Activated CD4-positive, alpha-beta T cell treated with anti-CD3 and anti-CD28 coated beads, Interleukin-2, amount 50 U/mL, for 1 hour (primary cell): ENCODE data around the gene ARHGAP12.
"Not testable (repeated sequence)": the region's sequence is repeated elsewhere in the genome, so short reads cannot be mapped to it uniquely, and the experiment has no call there.

Source experiments
- DNase-seq: peaks from one replicate; pipeline ENCODE4 v3.0.0-alpha.2; 2020

The ARHGAP12 gene

GRCh38 chr10:31820096-31820495, 108.5 kb downstream of the ARHGAP12 start:
- DNase-seq: no peak

GRCh38 chr10:31819391-31819820, 109.2 kb downstream of the ARHGAP12 start:
- no peak for DNase-seq

DNA sequence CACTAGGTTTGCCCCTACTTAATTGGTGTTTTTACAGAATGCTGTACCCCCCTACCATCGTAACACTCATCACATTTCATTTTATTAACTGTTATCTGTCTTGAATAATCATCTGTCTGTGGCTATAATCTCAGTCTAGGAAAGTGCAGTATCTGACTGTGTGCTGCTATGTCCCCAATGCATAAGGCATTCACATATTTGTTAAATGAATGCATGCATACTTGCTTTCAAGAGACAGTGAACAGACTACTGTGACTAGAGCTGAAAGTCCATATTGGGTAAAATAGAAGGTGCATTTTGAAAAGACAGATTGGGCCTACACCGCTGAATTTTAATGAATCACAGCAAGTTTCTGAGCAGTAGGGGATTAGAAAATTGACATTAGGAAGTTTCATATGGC, 112.3 kb downstream of the ARHGAP12 start:
- no peak for DNase-seq

- DNase-seq: no peak
Observed at GRCh38 chr10:31808258-31809218, 120.1 kb downstream of the ARHGAP12 start.

GRCh38 chr10:31804352-31804810, 124.2 kb downstream of the ARHGAP12 start:
- DNase-seq: no peak

GRCh38 chr10:31803606-31804351, 124.9 kb downstream of the ARHGAP12 start:
- no peak for DNase-seq

- DNase-seq: no peak
Observed at GRCh38 chr10:31799181-31799580, 129.4 kb downstream of the ARHGAP12 start.

GRCh38 chr10:31792745-31793144, 135.9 kb downstream of the ARHGAP12 start:
- DNase-seq: no peak

- no peak for DNase-seq
Observed at GRCh38 chr10:31789555-31789954, 139.1 kb downstream of the ARHGAP12 start.

DNA sequence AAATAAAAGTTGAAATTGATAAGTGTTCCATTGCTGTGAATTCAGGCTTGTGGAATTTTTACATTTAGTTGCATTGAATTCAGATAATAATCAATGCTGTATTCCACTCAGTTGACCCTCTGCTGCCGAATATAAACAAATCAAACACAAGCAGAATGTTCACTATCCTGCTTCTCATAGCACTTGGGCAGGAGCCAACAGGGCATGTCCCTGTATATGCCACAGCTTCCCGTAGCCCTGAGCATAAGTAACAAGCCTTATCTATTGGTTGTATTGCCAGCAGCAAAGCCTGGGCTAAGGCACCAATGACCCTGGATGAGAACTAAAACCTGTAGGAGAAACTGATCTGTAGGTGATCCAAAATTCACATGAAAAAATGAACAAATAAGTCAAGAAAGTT, 145.9 kb downstream of the ARHGAP12 start:
- DNase-seq: no peak

DNA sequence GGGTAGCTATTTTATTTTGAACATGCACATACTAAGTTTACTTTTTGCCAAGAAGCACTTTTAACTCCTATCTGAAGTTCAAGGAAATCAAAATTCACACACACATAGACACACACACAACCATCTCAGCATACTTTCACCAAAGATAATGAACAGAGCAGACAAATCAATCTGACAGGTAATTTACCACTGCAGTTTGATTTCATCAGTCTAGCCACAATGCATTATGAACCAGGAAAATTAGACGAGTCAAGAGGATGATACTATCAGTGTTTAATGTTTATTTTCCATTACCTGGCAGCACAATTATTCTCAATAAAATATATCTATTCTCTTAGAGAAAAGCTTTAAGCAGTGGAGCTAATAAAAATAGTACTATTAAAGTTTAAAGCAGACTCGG, 147.9 kb downstream of the ARHGAP12 start:
- DNase-seq: no peak

GRCh38 chr10:31778627-31779026, 150.0 kb downstream of the ARHGAP12 start:
- no peak for DNase-seq

- DNase-seq: no peak
Observed at GRCh38 chr10:31776159-31776558, 152.5 kb downstream of the ARHGAP12 start.

- DNase-seq: no peak
Observed at GRCh38 chr10:31774928-31775650, 153.5 kb downstream of the ARHGAP12 start.

DNA sequence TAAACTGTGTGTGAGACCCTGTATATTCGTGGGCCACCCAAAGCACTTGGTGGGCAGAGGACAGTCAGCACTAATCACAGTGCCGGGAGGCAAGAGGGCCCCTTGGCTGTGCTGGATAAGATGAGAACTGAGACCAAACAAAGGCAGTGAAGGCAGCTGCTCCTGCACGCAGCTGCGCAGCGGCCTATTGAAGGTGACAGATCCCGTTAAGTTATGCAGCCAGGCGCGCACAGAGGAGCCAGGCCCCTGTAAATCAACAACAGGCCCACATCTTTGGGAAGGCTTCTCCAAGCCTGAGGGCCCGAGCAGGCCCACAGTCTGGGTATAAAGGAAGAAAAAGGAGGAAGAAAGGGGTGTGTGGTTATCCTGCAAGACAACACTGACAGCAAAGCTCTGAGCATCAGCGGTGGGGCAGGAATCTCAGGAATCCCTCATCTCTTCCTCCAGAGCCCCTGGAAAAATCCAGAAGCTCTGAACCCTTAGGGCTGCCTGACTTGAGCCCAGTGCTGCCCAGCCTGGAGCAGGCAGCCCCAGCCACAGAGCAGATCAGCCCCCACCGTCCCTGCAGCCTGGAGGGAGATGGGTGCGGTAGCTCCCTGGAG, 154.2 kb downstream of the ARHGAP12 start:
- DNase-seq: no peak

DNA sequence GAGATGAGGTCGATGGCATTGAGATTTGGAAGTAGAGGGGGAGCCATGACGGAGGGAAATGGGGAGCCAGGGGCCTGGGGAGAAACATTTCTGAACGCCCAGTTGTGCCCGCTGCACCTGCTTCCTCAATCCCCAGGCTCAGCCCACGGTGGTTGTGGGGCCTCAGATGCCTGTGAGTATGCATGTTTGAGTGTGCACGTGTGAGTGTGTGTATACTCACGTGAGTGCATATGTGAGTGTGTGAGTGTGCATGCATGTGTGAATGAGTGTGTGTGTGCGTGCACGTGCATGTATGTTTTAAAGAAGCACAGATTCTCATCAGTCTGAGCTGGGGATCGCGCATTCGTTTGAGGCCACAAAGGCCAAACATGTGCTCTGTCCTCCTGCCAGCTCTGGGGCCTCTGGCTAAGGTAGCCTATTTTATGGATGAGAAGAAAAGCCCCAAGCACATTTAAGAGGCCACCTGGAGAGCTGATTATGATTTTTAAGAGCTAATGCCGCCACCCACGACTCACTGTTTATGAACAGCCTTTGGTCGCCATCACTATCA, 154.8 kb downstream of the ARHGAP12 start:
- DNase-seq: no peak

- no peak for DNase-seq
Observed at GRCh38 chr10:31771331-31771831, 157.2 kb downstream of the ARHGAP12 start.

DNA sequence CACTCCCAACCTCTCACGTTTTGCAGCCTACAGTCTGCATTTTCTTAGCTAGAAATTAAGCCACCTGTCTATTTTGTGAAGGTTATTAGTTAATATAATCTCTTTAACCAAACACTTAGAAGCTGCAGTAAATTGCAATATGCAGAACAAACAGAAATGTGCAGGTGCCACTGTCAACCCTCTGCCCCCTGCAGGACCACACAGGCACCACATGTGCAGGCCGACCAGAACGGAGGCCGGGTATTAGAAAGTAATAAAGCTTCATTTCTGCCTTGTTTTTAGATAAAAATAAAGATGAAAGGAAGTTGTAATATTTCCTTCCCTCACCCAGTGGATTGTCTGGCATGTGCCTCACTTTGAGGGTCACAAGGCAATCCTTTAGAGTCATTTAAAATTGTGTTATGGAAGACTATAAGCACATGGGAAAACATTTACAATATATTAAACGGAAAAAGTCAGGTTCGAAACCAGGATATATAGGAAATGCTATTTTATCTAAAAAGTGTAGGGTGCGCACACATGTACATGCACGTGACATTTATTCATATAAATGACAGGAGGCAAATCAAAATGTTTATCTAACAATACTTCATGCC, 158.2 kb downstream of the ARHGAP12 start:
- peak; percentile 59 for DNase-seq

DNA sequence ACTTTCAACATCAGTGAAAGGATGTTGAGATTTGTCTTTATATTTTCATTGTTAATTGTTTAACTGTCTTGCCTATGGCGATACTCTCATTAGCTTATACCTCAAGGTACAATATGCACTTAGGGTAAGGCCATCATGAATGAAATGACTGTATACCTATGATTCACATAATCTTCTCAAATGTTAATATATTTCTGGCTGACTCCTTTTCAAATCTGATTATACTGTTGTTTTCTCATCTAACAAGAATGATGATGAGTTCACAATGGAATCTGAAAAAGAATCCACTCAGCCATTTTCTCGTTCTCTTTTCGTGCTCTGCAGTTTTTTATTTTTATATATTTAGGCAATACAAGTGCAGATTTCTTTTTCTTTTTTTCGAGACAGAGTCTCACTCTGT, 159.1 kb downstream of the ARHGAP12 start:
- DNase-seq: no peak

DNA sequence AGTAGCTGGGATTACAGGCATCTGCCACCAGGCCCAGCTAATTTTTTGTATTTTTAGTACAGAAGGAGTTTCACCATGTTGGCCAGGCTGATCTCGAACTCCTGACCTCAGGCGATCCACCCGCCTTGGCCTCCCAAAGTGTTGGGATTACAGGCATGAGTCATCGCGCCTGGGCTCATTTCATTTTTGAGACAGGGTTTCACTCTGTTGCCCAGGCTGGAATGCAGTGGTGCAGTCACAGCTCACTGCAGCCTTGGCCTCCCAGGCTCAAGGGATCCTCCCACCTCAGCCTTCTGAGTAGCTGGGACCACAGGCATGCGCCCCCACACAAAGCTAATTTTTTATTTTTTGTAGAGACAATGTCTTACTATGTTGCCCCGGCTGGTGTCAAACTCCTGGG, 159.7 kb downstream of the ARHGAP12 start:
- not testable (repeated sequence) for DNase-seq

DNA sequence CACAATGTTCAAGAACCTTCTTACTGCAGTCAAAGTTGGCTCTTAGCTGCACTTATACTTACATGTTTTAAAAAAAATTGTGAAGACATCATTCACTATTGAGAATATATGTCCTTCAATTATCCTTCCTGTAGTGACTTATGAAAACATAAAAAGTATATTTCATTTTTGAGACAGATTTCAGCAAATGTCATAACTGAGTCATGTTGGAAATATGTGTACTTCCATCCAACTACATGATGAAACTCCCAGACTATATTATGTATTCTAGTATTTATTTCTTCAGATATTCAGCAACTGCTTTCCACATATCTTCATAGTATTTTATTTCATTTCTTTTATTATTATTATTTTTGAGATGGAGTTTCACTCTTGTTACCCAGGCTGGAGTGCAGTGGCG, 160.2 kb downstream of the ARHGAP12 start:
- no peak for DNase-seq

GRCh38 chr10:31765541-31765940, 163.1 kb downstream of the ARHGAP12 start:
- no peak for DNase-seq
